GM19238 (cell line): ENCODE measurements around the gene GALNT16.
"Not testable (repeated sequence)": the region's sequence is repeated elsewhere in the genome, so short reads cannot be mapped to it uniquely, and the experiment has no call there.

ENCODE experiments used
- DNase-seq: peaks from one replicate; pipeline ENCODE4 v3.0.0; 2011; ENCODE audit warnings: low spot score; ENCODE audit not compliant: insufficient read length

Gene GALNT16

DNA sequence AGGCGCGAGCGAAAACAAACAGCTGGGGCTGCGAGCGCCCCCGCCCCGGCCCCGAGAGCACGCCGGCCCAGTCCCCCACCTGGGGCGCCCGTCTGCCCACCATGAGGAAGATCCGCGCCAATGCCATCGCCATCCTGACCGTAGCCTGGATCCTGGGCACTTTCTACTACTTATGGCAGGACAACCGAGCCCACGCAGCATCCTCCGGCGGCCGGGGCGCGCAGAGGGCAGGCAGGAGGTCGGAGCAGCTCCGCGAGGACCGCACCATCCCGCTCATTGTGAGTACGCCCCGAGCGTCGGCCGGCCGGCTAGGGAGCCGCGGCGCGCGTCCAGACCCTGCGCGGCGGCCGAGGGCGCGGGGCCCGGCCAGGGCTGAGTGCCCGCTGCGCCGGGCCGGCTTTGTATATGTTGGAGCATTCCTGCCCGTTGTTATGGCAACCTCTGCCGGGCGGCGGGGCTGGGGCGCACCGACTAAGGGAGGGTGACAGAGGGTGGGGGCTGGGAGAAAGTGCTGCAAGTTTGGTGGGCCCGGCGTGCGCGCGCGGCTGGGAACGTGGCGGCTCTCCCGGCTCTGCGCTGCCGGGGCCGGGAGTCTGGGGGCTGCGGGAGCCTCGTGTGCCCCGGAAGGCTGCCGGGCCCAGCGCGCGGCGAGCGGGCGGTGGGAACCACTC, 367 bp downstream of the GALNT16 start:
- DNase-seq, result no peak

DNA sequence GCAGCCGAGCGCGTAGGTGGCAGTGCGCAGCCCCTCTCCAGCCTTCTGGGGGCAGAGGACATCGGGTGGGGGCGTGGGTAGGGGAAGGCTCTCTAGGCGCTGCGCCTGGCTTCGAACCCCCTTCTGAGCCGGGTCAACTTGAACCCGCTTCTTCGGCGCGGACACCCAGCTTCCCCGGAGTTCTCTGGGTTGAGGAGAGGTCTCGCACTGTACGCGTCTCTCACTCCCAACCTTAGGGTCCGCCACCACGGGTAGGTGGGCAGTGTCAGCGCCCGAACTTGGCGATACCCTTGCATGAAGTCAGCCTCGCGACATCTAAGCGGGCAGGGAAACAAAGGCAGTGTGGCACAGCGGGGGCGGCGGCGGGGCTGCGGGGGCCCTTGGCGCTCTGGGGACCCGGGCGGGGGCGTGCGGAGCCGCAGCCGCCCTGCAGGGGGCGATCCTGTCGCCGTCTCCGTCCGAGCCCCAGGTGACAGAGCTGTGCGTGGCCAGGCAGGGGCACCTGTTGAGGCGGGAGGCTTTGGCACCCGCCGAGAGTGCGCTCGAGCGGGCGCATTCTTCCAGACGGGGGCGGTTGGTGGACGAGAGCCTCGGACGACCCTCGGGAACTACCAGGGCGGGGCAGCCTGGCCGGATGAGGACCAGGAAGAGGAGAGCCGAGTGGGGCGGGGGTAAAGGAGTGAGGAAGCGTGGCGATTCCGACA, 1.1 kb downstream of the GALNT16 start:
- DNase-seq, result peak; percentile 79

DNA sequence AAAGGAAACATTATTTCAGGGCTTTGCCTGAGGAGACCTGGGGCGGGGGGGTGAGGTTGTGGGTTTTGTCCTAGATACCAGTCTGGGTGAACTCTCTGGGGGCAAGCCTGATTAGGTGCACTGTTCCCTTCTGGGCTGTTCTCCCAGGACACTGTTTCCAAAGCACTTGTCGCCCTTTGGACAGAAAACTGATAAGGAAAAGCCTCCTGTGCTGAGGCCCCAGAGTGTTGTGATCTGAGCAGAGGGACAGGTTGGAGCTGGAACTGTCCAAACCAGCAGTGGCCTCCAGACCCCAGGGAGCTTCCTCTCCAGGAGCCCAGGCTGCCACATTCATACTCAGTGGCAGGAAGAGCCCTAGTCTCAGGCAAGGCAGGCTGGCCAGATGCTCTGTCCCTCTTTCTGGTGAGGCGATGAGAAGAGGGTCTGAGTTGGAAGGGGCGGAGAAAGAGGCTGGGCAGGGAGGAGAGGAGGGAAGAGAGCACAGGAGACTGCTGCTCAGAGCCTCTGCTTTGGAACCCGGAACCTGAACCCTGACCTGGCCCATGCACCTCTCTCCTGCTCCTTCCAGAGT, 1.9 kb downstream of the GALNT16 start:
- DNase-seq, result no peak

DNA sequence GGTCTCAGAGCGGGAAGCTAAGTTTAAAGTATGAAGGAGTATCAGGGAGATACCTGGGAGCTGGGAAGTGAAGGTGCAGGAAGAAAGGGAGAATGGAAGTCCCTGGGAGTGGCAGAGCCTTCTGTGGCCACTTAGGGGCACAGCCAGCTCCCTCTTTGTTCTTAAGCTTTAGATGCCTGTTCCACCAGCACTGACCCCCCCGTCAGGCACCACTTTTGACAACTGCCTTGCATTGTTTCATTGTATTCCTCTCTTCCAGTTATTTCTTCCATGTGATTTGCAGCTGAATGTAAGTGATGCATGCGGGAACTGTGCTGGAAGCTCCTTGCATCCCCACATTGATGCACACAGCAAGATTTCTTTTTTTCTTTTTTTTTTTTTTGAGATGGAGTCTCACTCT, 2.6 kb downstream of the GALNT16 start:
- no peak for DNase-seq

DNA sequence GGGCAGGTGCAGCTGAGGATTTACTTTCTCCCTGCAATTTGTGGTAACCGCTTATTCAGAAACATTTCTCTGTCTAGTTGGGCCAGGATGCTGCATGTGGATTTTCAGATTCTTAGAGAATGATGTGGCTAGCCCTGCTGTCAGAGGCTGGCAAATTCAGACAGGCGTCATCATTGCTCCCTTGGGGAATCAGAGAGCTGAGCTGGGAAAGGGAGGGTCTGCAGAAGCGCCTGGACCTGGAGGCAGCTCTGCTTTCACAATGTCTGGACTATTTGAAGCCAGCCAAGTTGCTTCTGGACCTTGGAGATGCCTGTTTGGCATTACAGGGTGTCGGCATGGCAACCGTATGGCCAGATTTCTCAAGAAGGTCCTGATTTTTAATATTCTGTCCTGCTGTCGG, 3.4 kb downstream of the GALNT16 start:
- DNase-seq, result no peak

DNA sequence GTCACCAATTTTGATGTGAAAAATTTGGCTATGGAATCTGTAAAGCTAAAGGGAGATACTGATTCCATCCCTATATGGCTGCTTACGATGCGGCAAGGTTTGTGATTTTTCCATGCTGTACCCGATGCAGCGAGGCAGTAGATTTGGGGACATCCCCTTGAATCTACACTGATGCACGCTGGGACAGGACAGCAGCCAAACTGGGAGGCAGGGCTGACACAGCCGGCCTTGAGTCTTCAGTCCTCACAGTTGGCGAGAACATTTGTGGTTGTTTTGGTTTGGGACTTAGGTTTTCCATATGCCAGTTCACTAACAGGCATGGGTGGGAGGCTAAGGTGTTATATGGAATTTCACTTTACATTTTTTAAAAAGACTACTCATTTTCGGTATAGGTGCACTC, 3.8 kb downstream of the GALNT16 start:
- DNase-seq, result no peak

DNA sequence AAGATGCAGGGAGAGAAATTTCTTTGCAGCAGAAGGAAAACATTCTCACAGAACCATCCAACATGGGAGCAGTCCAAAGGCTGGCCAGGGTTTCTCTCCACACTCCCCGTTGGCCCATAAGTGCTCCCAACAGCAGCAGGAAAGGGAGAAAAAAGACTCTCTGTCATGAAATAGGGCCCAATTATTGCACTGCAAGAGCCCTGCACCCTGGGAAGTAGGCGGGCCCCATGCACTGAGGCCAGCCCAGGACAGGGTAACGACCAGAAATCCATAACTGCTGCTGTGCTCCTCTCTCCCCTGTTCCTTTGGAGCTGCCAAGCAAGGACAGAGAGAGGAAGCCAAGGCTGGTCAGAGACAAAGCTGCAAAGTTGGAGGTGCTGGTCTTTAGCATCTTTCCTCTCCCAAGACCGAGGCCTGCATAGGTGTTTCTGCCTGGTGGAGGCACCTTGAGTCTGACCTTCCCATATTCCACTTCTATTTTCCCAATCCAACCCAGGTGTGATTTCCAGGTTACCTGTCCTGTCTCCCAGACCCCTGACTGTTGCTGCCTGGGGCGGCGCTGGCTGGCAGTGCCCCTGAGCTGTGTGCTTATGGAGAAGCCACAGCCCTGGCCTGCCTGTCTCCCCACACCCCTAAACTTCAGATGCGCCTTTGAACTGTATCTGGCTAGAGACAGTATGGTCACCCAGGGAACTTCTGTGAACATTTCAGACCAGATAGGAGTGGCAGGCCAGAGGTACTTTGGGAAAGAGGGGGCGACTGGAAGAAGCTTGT, 6.8 kb downstream of the GALNT16 start:
- no peak for DNase-seq

DNA sequence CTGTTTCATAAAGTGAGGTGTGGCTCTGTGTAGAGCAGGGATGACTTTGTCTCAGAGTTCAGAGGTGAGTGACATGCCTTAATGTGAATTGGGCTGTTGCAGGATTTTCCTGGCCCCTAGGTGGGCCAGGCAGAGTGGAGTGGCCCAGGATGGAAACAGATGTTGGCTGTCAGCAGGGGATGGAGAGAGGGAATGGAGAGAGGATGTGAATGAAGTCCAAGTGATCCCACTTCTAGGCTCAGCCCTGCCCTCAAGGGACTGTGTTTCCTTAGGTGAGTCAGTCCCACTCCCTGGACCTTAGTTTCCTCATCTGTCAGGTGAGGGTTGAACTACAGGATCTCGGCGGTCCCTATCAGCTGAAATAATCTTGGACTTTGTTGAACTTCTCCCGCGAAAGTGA, 7.5 kb downstream of the GALNT16 start:
- no peak for DNase-seq

DNA sequence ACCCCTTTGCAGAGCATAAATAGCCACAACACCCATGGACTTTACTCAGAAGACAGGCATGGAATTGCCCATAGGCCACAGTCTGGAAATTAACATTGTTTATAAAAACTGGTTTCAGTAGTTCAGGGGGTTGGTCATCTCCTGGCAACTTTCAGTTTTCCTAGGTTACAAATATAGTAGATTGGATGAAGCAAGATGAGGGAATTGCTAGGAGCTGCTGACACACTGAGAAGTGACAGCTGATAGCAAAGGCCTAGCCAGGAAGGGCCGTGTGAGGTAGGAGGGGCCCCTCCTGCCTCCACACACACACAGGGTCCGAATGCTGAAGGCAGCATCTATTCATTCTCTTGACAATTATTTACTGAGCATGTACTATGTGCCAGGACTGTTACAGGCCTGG, 8.3 kb downstream of the GALNT16 start:
- no peak for DNase-seq

DNA sequence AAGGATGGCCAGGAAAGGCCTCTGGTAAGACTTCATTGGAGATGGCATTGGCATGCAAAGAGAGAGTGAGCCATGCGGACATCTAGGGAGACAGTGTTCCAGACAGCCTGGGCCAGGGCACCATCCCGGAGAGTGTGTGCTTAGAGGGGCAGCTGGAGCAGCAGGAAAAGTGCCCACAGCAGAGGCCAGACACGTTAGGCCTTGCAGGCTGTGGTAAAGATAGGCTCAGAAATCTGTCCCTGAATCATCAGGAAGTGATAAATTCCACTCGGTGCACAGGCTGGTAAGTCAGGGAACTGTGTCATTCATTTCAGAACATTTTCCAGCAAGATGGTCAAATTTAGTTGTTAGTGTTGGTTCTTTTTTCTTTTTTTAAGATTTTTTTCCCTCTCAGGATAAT, 8.8 kb downstream of the GALNT16 start:
- DNase-seq, result no peak

DNA sequence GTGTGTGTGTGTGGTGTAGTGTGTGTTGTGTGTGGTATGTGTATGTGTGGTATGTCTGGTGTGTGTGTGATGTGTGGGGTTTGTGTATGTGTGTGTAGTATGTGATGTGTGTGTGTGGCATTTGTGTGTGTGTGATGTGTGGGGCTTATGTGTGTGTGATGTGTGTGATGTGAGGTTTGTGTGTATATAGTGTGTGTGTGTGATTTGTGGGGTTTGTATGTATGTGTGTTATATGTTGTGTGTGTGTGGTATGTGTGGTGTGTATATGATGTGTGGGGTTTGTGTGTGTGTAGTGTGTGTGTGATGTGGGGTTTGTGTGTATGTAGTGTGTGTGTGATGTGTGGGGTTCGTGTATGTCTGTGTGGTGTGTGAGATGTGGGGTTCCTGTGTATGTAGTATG, 9.4 kb downstream of the GALNT16 start:
- no peak for DNase-seq

DNA sequence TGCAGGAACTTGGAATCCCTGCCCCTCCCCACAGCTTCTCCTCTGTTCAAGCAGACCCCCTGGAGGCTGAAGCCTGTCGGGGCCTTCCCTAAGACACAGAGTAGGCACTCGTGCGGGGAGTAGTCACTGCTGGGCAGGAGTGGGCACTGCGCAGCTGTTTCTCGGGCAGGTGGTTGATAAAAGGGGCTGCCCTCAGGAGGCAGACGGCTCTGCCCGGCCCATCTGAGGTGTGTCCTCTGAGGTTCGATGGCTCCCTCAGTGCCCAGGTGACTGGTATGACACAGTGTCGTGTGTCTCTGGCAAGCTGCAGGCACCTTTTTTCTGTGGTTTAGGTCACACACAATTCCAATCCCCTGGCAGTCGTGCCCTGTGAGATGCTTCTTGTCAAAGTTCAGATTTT, 10.1 kb downstream of the GALNT16 start:
- no peak for DNase-seq

DNA sequence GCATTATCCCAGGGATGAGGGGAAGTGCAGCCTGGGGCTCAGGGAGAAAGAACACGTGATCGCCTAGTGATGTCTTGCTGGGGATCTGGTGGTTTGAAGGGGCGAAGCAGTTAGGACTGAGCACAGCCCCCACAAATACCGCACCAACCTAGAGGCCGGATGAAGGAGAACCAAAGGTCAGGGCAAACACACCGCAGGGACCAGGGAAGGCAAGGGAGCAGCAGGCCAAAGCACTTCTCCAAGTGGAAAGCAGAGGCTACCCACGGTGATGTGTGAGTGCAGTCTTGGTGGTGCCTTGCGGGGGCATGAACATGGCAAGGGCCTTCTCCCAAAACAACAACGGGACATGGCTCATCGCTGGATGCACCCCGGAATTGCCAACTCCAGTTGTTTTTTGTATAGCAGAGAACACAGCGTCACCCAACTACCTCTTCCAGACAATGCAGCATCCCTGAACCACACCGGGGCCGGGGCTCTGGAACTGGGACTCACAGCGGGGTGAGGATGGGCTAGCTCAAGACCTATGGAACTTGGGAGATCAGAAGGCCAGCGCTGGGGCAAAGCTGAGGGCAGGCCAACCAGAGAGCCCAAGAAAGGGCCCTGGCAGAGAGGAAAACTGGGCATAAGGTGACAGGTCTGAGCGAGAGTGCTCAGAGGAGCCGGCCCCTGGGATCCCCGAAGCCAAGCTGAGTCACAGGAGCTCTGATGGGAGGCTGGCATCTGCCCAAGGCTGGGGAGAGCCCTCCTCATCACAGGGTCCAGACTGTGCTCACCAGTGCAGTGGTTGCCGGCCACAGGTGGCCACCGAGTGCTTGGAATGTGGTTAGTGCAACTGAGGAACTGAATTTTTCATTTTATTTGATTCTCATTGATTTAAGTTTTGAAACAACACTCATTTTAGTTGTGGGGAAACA, 11.1 kb downstream of the GALNT16 start:
- DNase-seq, result no peak

DNA sequence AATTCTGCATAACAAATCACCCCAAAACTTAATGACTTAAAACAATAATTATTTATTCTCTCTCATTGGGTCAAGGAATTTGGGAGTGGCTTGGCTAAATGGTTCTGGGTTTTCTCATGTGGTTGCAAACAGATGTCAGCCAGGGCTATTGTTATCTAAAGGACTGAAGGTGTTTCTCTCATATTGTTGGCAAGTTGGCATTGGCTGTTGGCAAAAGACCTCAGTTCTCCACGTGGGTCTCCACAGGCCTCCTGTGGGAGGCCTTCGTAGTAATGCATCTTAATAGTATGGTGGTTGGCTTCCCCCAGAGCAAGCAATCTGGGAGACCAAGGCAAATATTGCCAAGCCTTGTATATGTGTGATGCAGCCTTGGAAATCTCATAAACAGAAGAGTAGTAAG, 14.4 kb downstream of the GALNT16 start:
- DNase-seq, result no peak

DNA sequence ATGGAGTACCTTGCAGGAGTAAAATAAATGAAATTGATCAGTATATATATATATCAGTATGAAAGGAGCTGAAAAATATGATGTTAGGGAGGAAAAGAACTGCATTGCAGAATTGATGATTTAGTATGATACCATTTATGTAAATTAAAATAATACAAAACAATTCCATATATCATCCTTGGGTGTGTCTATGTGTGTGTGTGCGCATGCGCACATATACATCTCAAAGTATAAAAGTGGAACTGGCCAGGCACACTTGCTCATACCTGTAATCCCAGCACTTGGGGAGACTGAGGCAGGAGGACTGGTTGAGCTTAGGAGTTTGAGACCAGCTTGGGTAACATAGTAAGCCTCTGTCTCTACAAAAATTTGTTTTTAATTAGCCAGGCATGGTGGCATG, 15.4 kb downstream of the GALNT16 start:
- no peak for DNase-seq

DNA sequence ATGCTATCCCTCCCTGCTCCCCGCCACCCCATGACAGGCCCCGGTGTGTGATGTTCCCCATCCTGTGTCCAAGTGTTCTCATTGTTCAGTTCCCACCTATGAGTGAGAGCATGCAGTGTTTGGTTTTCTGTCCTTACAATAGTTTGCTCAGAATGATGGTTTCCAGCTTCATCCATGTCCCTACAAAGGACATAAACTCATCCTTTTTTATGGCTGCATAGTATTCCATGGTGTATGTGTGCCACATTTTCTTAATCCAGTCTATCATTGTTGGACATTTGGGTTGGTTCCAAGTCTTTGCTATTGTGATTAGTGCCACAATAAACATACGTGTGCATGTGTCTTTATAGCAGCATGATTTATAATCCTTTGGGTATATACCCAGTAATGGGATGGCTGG, 17.4 kb downstream of the GALNT16 start:
- DNase-seq, result not testable (repeated sequence)

DNA sequence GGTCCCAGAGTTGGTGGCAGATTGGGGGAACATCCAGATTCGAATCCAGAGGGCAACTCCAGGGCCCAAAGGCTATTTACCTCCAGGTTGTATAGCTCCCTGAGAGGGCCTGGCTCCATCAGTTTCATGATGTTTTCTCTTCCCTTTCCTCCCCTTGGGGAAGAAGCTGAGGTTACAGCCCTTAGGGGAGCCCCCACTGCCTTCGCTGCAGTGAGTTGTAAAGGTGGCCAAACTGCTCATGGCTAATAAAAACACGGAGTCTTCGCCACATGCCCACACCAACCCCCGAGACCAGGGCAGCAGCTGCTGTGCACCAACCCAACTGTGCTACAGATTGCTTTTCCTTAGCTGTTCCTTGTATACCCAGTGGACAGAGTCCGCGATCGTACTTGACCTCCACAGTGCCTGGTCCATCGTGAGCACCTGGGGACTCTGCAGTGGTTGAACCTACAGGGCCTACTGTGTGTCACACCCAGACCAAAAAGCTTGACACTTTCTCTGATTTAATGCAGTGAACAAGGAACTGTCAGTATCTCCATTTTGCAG, 20.9 kb downstream of the GALNT16 start:
- no peak for DNase-seq

DNA sequence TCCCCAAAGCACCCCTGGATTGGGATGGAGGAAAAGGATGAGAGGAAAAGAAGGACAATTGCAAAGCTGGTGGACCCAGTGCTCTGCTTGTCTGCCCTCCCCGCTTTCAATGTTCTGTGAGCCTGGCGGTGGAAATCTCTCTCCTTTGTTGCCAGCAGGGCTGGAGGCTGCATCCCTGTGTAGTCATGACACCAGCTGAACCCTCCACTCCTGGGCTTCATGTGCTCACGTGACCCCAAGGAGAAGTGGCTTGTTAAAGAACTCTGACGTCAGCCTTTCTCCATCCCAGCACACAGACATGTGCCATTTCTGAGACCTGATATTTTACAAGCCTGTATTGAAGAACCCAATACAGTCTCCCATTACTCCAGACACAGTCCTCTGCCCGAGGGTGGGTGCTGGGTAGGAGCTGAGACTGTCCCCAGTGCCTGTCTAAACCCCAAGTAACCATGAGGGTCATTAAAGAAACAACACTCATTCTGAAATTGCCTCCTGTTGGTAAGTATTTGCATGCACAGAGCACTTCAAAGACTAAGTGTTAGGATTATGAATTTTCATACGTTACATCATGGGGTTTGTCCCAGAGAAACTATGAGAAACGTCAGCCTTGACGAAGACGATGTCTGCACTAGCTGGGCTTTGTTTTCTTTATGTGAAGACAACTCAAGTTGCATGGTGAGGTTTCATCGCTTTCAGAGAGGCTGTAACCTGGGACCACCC, 21.7 kb downstream of the GALNT16 start:
- no peak for DNase-seq

DNA sequence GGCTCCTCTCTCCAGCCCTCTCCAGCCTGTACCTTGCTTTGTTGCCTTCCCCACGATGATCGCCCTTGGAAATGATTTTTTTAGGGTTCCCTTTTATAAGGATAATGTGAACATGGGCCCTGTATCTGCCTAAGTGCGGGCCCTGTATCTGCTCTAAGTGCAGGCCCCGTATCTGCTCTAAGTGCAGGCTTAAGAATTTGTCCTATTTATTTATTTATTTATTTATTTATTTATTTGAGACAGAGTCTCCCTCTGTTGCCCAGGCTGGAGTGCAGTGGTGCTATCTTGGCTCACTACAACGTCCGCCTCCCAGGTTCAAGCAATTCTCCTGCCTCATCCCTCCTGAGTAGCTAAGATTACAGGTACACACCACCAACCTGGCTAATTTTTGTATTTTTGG, 22.5 kb downstream of the GALNT16 start:
- no peak for DNase-seq

DNA sequence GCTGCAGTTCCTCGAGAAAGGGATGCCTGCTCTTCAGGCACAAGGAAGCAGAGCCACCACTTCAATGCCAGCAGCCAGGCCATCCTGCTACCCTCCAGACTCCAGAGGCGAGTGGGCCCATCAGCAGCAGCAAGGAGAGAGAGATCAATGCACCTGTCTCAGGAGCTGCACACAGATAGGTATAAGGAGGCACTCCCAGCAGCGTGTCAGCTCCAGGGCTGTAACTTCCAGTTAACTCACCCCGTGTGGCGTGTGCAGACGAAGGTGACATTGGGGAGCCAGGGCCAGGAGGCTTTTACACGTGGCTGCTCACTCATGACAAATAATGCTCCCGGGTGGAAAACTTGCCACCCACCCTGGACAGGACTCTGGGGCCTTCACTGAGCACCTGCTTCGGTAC, 24.2 kb downstream of the GALNT16 start:
- DNase-seq, result no peak
